Left ventricle myocardium inferior (tissue), 1 donor: ENCODE measurements around the gene CCDC89. TPM values are rescaled to one million over a fixed set of nuclear protein-coding genes. Genes with fewer than 3 reads are reported as not detected.

ENCODE experiments used
- DNase-seq: peaks from one replicate; pipeline ENCODE4 v3.0.0-alpha.2; 2020
- H3K27ac ChIP-seq: fragments of 200-600 bp; replicated peaks from 2 replicates; pipeline ENCODE4 v1.8.0; 2021
- H3K27me3 ChIP-seq: fragments of 200-600 bp; 2 replicates; pipeline ENCODE4 v1.8.0; 2021; ENCODE audit warnings: low read depth
- H3K36me3 ChIP-seq: fragments of 200-600 bp; 2 replicates; pipeline ENCODE4 v1.8.0; 2021
- H3K4me1 ChIP-seq: fragments of 200-600 bp; 2 replicates; pipeline ENCODE4 v1.8.0; 2021
- H3K4me3 ChIP-seq: fragments of 200-600 bp; 2 replicates; pipeline ENCODE4 v1.8.0; 2021; ENCODE audit warnings: mild to moderate bottlenecking, moderate library complexity
- H3K9me3 ChIP-seq: fragments of 200-600 bp; replicated peaks from 2 replicates; pipeline ENCODE4 v1.8.0; 2021
- CTCF ChIP-seq: fragments of 200-600 bp; IDR thresholded peaks from 2 replicates; pipeline ENCODE4 v1.8.0; 2021; ENCODE audit warnings: antibody characterized with exemption, mild to moderate bottlenecking, borderline replicate concordance
- intact Hi-C: fragments of 100-400 bp; cut with micrococcal nuclease; formaldehyde crosslinking; loops from one replicate; pipeline ENCODE4 v1.11.0; 2022
- total RNA-seq: library from RNA; stranded (reverse); fragmentation: NEBNext Ultra II Directional; extraction: Animal tissue kit (Norgen Biotek cat#: 25700); gene quantifications from one replicate; pipeline ENCODE4 v1.2.1, GENCODE V29; 2021
- donor health status: DM: no; HTN: yes; CAD: no; lungs with severe emphysema.

CCDC89 gene
- total RNA-seq, 1 donor from 2014 or later: 0.63 TPM

GRCh38 chr11:85647604-85648299 is 38.2 kb downstream of the CCDC89 start, which contains the start of gene TMEM126A:
Gene TMEM126A (plus strand): TSS chr11:85647967. CDS start chr11:85650256, 2,289 bp downstream.
- H3K27me3 ChIP-seq: no peaks in the 10 kb centered on the region
- no peak for TF ChIP-seq CTCF
- H3K9me3 ChIP-seq: no peaks in the 10 kb centered on the region
- DNase-seq: peak; percentile 92
- H3K4me1 ChIP-seq: peaks cover 44% of the 10 kb centered on the region
- peak within 1 kb of the TSS; percentile 72 for H3K4me3 ChIP-seq
- intact Hi-C loops: no loop called here
- peak within 1 kb of the TSS; percentile 83 for H3K27ac ChIP-seq
- H3K36me3 ChIP-seq: peaks cover 8% of the 10 kb centered on the region

GRCh38 chr11:85647078-85647477 is 38.9 kb downstream of the CCDC89 start:
- intact Hi-C loops: no loop called here

GRCh38 chr11:85643191-85643614 is 42.8 kb downstream of the CCDC89 start:
- intact Hi-C loops: no loop called here
- Histone ChIP-seq H3K4me1 (peaks cover 27% of the 10 kb centered on the region), H3K9me3 (no peaks in the 10 kb centered on the region), H3K4me3 (peak overlapping the region; percentile 30), H3K36me3 (no peaks in the 10 kb centered on the region), H3K27ac (peak overlapping the region; percentile 48), H3K27me3 (no peaks in the 10 kb centered on the region)
- no peak for TF ChIP-seq CTCF
- peak; percentile 35 for DNase-seq

More at GRCh38 chr11:85647078-85647477, 38.9 kb downstream of the CCDC89 start:
- Histone ChIP-seq H3K27ac (peak overlapping the region; percentile 83), H3K4me3 (peak overlapping the region; percentile 72), H3K4me1 (peaks cover 40% of the 10 kb centered on the region), H3K36me3 (peaks cover 8% of the 10 kb centered on the region), H3K9me3 (no peaks in the 10 kb centered on the region), H3K27me3 (no peaks in the 10 kb centered on the region)
- no peak for DNase-seq
- TF ChIP-seq CTCF: no peak

GRCh38 chr11:85634747-85635146 is 51.2 kb downstream of the CCDC89 start:
- intact Hi-C loops: no loop called here
- Histone ChIP-seq H3K36me3 (peaks cover 57% of the 10 kb centered on the region), H3K4me1 (peaks cover 17% of the 10 kb centered on the region), H3K4me3 (no peak overlapping the region), H3K9me3 (no peaks in the 10 kb centered on the region), H3K27me3 (no peaks in the 10 kb centered on the region), H3K27ac (no peak overlapping the region)
- TF ChIP-seq CTCF: no peak
- no peak for DNase-seq

Other genes starting within 250 kb of the CCDC89 start
- gene DLG2, start 58.9 kb downstream of the CCDC89 start, total RNA-seq: 6.5 TPM
- gene TMEM126B, start 57.6 kb downstream of the CCDC89 start, total RNA-seq: 55.4 TPM
- 75.2 TPM for gene TMEM126A, start 38.2 kb downstream of the CCDC89 start, total RNA-seq
- 12.9 TPM for gene CREBZF, start 21.1 kb downstream of the CCDC89 start, total RNA-seq
- 3.8 TPM for gene SYTL2, start 124.9 kb upstream of the CCDC89 start, total RNA-seq
- not detected for gene CCDC83, start 169.2 kb upstream of the CCDC89 start, total RNA-seq